ENCODE measurements around the gene CAMKK1. TPM values are rescaled to one million over a fixed set of nuclear protein-coding genes. Genes with fewer than 3 reads are reported as not detected.
"Not testable (repeated sequence)": the region's sequence is repeated elsewhere in the genome, so short reads cannot be mapped to it uniquely, and the experiment has no call there.

Gene CAMKK1
- total RNA-seq, 2 experiments from 2014 or later: 6.7 to 6.9 TPM

GRCh38 chr17:3860939-3861700, 31.7 kb downstream of the CAMKK1 start:
- intact Hi-C loops (cut with micrococcal nuclease): loop anchor here (5.0 kb wide), 1 partner anchor 141 kb away; no protein-coding TSS in a partner anchor
- no peak for TF ChIP-seq CTCF (IDR thresholded peaks at IDR 0.05)
- DNase-seq (no peak), ATAC-seq (no peak)
- no peaks in the 10 kb centered on the region for H3K27me3 Mint-ChIP-seq
- no peak overlapping the region for H3K4me3 Mint-ChIP-seq
- no peaks in the 10 kb centered on the region for H3K9me3 Mint-ChIP-seq
- ChIA-PET POLR2A (interaction anchor here (0.7 kb wide), 1 partner anchor 50 kb away, joined by 3 read pairs; no protein-coding TSS in a partner anchor), CTCF (interaction anchor here (1.4 to 6.1 kb wide), 3 partner anchors 15 to 149 kb away, joined by 3 to 51 read pairs (median 4); partner anchors contain the start of gene NCBP3)
- no peaks in the 10 kb centered on the region for H3K4me1 Mint-ChIP-seq (ENCODE audit: low read depth)
- no peaks in the 10 kb centered on the region for H3K36me3 Mint-ChIP-seq (ENCODE audit: low read depth)
- no peak overlapping the region for H3K27ac Mint-ChIP-seq

- no peak overlapping the region for H3K27ac Mint-ChIP-seq
- no peaks in the 10 kb centered on the region for H3K4me1 Mint-ChIP-seq (ENCODE audit: low read depth)
- H3K27me3 Mint-ChIP-seq: no peaks in the 10 kb centered on the region
- H3K9me3 Mint-ChIP-seq: no peaks in the 10 kb centered on the region
- ATAC-seq (no peak), DNase-seq (no peak)
- ChIA-PET CTCF (interaction anchor here (1.5 to 6.1 kb wide), 2 partner anchors 14 to 144 kb away, joined by 3 to 51 read pairs; partner anchors contain the start of gene NCBP3), POLR2A (no interaction called here)
- intact Hi-C loops (cut with micrococcal nuclease): loop anchor here (5.0 kb wide), 1 partner anchor 142 kb away; no protein-coding TSS in a partner anchor
- H3K4me3 Mint-ChIP-seq: no peak overlapping the region
- H3K36me3 Mint-ChIP-seq (ENCODE audit: low read depth): no peaks in the 10 kb centered on the region
- no peak for TF ChIP-seq CTCF (IDR thresholded peaks at IDR 0.05)
These were observed 32.9 kb downstream of the CAMKK1 start for GRCh38 chr17:3859940-3860339.

- ChIA-PET POLR2A (interaction anchor here (0.7 to 0.9 kb wide), 2 partner anchors 11 to 828 kb away, joined by 3 to 4 read pairs; no protein-coding TSS in a partner anchor), CTCF (interaction anchor here (0.8 to 2.9 kb wide), 5 partner anchors 9 to 120 kb away, joined by 3 to 23 read pairs (median 6); partner anchors contain the start of gene NCBP3)
- Mint-ChIP-seq H3K4me3 (no peak overlapping the region), H3K36me3 (ENCODE audit: low read depth) (no peaks in the 10 kb centered on the region), H3K4me1 (ENCODE audit: low read depth) (no peaks in the 10 kb centered on the region), H3K27me3 (no peaks in the 10 kb centered on the region), H3K27ac (no peak overlapping the region), H3K9me3 (no peaks in the 10 kb centered on the region)
- ATAC-seq: no peak
- intact Hi-C loops (cut with micrococcal nuclease): no loop called here
- no peak for TF ChIP-seq CTCF (IDR thresholded peaks at IDR 0.05)
- no peak for DNase-seq
These were observed 35.4 kb downstream of the CAMKK1 start for GRCh38 chr17:3857261-3858105.

- H3K36me3 Mint-ChIP-seq (ENCODE audit: low read depth); H3K4me3 Mint-ChIP-seq; H3K4me1 Mint-ChIP-seq (ENCODE audit: low read depth); DNase-seq; H3K27ac Mint-ChIP-seq; H3K27me3 Mint-ChIP-seq; POLR2A ChIA-PET; intact Hi-C loops (cut with micrococcal nuclease); H3K9me3 Mint-ChIP-seq; ATAC-seq: not testable (repeated sequence)
- CTCF ChIA-PET: interaction anchor here (1.0 kb wide), 1 partner anchor 9 kb away, joined by 3 read pairs; no protein-coding TSS in a partner anchor
These were observed 38.6 kb downstream of the CAMKK1 start for GRCh38 chr17:3854204-3854603.

GRCh38 chr17:3852561-3852960, 40.3 kb downstream of the CAMKK1 start:
- POLR2A ChIA-PET: no interaction called here
- ATAC-seq: no peak
- intact Hi-C loops (cut with micrococcal nuclease): no loop called here
- H3K27me3 Mint-ChIP-seq: peaks cover 4% of the 10 kb centered on the region
- no peak overlapping the region for H3K27ac Mint-ChIP-seq
- H3K4me3 Mint-ChIP-seq: no peak overlapping the region
- CTCF ChIA-PET: interaction anchor here (1.4 to 2.7 kb wide), 2 partner anchors 10 to 165 kb away, joined by 3 to 15 read pairs; no protein-coding TSS in a partner anchor
- no peak for TF ChIP-seq CTCF (IDR thresholded peaks at IDR 0.05)
- no peaks in the 10 kb centered on the region for H3K4me1 Mint-ChIP-seq (ENCODE audit: low read depth)
- no peaks in the 10 kb centered on the region for H3K9me3 Mint-ChIP-seq
- no peaks in the 10 kb centered on the region for H3K36me3 Mint-ChIP-seq (ENCODE audit: low read depth)
- no peak for DNase-seq

Data from activated CD8-positive, alpha-beta T cell treated with anti-CD3 and anti-CD28 coated beads for 36 hours (primary cell).